CD4-positive, alpha-beta T cell treated with Interferon gamma for 1 hour (primary cell): Measurements from ENCODE around the gene MAGI2.
"Not testable (repeated sequence)": the region's sequence is repeated elsewhere in the genome, so short reads cannot be mapped to it uniquely, and the experiment has no call there.

Experiments
- DNase-seq: peaks from one replicate; pipeline ENCODE4 v3.0.0-alpha.2; 2020

The MAGI2 gene

DNA sequence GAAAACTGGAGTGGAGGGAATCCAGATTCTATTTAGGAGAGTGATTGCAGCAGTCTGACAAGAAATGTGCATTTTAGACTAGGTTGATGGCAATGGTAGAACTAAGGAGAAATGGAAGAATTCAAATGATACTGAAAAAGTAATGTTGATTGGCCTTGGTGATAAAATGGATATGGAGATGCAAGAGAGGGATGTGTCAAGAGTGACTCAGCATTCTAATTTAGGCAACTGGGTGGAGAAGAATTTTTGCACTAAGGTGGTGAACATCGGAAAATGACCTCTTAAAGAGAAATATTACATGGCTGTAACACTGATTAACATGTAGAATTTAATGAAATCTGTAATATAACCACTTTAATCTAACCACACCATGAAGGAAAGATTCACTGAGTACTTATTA lies 848.3 kb downstream of the MAGI2 start:
- no peak for DNase-seq

DNA sequence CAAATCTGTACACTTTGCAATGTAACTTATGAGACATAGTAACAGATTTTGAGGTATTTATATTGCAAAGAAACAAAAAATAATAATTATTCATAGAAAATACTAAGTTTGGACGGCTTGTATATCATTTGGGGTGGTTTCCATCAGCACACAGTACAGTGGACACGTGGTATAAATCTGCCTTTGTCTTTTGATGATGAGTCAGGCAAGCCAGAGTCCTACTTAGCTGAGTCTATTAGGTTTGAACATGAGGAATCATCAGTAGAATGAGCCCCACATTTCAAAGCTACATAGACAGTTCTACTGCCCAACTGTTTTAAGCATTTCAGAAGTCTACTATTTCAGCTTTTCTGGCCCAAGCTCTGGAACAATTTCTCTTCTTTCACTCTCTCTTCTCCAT lies 851.7 kb downstream of the MAGI2 start:
- no peak for DNase-seq

DNA sequence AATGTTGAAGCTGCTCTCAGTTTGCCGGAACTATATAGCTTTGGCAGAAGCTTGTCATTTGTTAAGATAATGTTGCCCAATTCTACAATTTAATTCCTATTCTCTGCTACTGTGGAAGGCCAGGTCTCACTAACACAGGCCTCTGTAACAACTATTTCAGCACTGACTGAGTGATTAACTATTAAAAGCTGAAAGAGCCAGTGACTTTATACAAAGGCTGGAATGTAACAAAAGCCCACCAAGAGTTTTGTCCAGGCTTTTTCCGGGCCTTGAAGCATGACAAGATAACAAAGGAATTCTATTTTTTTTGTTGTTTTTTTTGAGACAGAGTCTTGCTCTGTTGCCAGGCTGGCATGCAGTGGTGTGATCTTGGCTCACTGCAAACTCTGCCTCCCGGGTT lies 859.3 kb downstream of the MAGI2 start:
- DNase-seq = no peak

DNA sequence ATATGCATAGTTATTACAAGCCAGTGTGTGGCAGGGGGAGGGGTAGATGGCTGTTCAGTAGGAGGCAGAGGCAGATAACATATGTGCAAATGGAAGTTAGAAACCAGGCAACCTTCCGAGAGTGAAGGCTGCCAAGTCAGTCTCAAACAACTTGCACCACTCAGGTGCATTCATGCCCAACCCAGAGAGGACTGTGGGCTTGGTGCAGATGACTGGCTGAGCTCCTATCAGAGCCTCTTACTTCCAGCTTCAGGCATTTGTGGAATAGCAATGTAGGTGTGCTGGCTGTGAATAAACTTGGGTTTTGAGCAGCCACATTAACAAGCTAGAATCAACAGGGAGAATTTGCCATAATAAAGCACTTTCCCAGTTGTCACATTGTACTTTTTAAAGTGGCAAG lies 865.1 kb downstream of the MAGI2 start:
- DNase-seq = no peak

DNA sequence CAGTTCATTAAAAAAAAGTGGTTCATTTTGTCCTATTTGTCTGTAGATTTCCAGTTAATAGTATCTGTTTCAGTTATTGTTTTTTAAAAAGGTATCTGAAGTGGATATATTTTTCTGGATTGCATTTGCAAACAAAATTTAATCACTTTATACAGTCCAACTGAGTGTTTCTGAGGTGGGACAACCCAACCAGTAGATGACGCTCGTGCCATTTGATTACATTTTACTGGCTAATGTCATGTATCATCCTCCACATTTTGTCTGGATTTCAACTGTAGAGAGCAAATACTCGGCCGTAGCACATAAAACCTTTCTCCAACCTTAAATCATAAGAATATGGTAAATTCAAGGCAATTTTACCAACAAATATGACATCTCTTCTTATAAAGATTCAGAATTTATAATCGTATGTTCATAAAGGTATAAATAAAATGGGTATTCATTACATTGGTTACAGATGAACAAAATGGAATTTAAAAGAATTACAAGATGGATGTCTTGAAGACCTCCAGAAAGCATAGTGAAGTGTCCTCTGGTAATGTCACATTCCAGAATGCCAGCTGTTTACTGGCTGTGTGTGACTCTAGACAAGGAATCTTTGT lies 865.9 kb downstream of the MAGI2 start:
- no peak for DNase-seq

DNA sequence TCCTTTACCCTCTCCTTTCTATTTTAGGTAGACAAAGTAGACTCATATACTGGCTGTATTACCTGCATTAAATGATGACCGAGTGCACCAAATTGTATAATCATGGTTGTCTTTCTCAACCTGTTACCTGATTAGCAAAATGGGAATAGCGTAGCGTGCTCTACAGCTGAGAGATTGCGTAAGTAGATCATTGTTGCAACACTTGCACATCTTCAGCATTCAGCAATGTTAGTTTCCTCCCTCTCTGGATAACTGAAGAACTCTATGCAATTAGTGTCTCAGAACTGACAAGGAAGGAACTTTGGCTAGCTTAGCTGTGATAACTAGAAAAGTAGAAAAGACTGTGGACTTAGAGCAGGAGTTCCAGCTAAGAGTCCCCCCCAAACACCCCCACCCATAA lies 867.5 kb downstream of the MAGI2 start:
- DNase-seq = no peak

DNA sequence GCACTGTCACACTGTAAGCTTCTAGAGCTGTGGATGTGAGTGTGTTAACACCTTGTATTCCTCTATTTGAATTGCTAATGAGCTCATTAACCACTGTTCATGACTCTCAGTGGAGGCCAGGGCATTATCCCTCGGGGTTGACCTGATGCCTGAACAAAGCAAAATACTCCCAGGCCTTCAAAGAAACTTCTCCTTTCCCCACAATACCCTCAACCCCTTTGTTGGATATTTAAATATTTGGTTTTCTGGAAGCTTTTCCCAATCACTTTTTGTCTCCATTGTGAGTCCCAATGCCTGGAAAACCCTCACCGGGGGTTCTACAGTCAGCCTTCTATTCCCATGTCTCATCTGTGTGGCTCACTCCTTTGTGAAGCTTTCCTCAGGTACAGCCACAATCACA lies 874.8 kb downstream of the MAGI2 start:
- no peak for DNase-seq

DNA sequence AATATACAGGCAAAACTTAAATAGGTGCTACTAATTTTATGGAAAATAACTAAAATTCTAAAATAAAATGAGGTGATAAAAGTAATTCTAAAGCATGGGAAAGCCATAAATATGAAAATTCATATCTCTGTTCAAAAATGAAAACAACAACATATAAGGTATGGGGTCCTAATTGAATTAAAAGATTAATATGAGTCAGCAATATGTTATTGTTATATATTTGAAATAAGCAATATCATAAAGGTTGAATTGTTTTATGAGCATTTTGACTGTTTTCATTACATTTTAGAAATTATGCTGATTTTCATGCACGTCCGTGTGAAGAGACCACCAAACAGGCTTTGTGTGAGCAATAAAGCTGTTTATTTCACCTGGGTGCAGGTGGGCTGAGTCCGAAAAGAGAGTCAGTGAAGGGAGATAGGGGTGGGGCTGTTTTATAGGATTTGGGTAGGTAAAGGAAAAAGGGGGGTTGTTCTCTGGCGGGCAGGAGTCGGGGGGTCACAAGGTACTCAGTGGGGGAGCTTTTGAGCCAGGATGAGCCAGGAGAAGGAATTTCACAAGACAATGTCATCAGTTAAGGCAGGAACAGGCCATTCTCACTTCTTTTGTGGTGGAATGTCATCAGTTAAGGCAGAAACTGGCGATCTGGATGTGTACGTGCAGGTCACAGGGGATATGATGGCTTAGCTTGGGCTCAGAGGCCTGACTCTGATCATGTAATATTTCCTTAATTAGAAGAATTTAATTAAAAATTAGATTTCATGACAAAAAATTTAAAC lies 876.1 kb downstream of the MAGI2 start:
- DNase-seq = not testable (repeated sequence)

DNA sequence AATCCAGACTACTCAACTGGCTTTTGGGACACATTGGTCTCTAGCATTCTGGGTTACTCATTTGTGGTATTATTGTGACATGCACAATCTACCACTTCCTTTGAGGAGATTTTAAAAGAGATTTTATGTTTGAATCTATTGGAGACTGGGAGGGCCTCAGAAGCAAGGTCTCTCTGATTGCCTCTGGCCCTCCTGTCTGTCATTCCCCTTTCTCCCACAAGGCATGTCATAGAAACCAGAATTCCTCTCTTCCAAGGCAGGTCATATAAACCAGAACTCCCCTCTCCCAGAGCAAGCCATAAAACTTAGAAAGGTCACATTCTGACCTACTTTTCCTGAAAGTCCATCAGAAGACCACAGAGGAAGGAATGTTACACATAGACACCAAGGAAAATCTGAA lies 877.2 kb downstream of the MAGI2 start:
- no peak for DNase-seq

DNA sequence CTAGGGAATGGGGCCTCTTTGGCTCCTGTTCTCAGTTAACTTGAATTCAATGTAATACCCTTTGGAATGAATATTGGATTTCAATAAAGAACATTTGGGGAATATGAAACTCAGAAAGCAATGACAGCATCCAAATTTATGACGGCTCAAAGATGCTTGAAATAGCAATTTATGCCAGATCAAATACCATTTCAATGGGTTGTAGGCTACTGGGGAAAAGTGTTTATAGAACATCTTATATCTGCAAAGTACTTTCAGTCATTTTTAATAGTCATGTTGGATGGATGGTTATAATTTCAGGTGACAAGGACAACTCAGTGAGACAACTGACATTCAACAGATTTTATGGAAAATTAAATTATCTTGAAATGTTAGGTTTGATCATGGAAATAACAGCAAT lies 882.2 kb downstream of the MAGI2 start:
- no peak for DNase-seq

DNA sequence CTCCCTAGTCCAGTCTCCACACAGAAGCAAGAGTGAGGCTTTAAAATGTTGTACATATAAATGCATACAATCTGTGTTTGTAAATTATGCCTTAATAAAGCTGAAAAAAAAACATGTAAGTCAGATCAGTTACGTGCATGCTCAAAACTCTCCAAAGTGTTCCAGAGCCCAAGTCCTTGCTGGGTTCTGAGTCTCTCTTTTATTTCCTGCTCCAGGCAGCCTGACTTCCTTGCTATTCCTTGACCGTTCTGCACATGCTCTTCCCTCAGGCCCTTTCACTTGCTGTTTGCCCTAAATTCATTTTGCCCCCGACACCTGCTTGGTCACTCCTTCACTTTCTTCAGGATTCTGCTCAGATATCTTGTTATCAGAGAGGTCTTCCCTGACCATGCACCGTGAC lies 884.8 kb downstream of the MAGI2 start:
- no peak for DNase-seq

DNA sequence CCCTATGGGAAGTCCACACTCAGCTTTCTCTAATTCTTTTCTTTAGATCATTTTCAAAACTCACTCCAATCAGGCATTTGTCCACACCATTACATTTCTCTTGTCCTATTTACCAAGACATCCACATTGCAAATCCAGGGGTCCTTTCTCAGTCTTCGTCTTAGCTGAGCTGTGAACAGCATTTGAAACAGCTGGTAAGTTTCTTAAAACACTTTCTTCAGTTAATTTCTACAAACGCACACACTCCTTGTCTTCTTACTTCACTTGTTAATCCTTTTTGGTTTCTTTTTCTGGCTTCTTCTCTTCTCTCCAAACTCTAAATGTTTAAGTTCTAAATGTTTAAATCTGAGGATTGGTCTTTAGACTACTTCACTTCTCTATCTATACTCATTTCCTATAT lies 885.6 kb downstream of the MAGI2 start:
- DNase-seq = no peak

DNA sequence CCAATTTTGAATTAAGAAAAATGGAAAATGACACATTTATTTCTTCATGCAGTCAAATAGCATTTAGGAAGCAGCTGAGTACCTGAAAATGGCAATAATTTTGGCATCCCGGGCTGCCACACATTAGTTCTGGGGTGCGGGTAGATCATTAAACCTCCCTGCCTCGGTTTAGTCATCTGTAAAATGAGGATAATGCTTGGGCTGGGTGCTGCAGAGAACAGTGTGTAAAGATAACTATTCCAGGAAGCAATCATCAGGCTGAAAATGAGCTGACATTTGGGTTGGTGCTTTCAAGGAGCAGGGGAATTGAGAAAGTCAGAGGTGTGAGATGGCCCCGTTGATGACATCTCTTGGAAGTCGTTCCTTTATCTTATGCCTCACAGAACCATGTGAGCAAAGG lies 887.7 kb downstream of the MAGI2 start:
- DNase-seq = no peak

DNA sequence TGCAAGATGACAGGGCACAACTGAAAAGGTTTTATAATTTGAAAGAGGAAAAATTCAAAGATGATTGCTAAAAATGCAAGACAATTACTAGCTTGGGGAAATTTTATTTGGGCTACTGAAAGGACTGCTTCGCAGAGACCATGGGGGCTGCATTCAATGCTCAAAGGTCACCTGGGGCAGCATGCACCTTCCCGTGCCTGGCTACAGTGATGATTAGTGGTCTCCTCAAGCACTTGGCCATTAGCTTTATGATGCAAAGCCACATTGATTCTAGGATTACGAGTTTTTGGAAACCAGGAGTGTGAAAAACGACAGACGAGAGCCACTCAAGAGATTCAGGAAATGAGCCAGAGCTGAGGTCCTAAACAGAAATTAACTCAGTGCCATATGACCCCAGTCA lies 890.3 kb downstream of the MAGI2 start:
- no peak for DNase-seq

DNA sequence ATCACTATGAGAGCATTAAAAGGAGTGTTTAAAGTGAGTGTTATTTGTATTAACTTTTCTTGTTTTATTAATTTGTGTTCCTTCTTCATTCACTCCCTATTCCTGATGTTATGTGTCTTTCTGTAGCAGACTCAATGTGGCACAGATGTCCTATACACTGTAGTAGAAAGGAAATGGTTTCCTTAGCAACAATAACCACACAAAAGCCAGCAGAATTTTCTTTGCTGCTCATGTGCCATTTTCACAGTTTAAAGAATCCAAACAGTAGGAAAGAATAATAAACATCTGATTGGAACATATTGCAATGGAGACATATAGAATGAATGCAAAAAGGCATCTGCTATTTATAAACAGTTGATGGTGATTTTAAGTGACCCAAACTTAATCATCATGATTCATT lies 891.3 kb downstream of the MAGI2 start:
- no peak for DNase-seq

DNA sequence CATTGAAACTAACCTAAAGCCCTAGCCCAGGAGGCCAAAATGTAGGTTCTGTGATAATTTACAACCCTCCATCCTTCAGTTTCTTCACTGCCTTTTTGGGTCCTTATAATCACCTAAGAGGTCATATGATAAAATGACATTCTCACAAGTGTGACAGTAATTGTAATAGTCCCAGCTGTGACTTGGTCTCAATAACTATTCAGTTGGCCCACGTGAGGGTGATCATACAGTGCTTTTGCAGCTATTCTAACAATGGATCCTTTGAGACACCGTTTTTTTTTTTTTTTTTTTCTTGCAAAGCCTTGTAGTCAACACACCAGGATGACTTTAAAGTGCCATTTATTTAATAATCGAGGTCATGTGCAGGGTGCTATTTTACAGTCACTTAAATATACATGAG lies 894.9 kb downstream of the MAGI2 start:
- DNase-seq = no peak

DNA sequence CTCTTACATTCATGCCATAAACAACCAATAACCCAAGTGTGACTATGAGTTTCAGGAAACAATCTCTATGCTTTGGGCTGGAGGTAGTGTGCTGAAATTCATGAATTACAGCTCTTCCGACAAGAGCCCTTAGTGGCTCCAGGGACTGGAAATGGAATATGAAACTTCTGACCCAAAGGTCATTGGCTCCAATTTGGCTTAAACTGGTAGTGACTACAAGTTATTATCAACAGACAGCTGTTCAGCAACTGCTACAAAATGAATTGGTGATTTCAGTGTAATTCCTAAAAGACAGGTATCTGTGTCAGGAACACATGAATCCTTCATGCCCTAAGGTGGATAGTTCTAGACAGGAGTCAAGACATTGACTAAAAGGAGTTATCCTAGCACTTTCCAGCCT lies 909.5 kb downstream of the MAGI2 start:
- DNase-seq = no peak

DNA sequence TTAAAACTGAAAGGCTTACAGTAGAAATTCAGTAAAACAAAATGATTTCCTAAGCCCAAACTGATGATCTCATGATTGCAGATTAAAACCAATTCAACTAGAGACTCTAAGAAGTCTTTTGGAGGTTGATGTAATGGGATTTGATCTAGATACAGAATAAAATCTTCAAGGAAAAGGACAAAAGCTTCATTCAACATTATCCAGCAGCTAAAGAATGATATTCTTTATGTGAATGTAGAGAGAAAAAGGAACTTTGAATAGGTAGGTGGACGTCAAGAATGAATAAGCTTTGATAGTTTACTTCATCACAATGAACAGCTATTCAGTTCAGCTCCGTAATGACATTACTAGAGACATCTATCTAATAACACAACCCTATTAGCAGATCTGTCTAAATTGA lies 910.5 kb downstream of the MAGI2 start:
- no peak for DNase-seq

DNA sequence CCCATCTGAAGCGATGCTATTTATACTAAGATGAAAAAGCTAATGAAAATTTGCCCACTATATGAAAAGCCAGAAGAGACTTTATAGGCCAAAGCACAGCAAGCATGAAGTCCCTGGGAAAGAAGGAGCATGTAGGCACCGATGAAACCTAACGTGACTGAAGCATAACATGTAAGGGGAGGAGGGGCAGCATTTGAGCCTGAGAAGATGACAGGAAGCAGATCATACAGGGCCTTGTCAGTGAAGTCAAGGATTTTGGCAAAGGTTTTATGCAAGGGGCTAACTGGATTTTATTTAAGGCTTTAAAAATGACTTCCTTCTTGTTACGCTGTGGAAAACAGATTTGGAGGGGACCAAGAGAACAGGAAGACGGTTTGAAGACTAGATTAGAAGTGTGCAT lies 910.9 kb downstream of the MAGI2 start:
- no peak for DNase-seq

DNA sequence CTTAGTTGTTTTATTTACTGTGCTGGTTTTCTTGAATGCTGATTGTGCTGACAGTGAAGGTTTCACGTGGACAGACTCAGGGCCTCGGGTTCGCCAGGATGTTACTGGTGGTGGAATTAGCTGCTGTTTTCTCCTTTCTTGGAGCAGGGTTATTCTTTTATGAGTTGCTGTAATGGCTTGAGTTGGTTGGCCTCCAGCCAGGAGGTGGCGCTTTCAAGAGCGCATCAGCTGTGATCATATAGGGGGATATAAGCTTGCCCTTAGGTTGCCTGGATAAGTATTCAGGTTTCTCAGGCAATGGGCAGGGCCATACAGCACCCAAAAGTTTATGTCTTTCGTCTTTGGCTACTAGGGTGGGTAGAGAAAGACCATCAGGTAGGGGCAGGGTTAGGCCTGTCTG lies 913.6 kb downstream of the MAGI2 start:
- no peak for DNase-seq

DNA sequence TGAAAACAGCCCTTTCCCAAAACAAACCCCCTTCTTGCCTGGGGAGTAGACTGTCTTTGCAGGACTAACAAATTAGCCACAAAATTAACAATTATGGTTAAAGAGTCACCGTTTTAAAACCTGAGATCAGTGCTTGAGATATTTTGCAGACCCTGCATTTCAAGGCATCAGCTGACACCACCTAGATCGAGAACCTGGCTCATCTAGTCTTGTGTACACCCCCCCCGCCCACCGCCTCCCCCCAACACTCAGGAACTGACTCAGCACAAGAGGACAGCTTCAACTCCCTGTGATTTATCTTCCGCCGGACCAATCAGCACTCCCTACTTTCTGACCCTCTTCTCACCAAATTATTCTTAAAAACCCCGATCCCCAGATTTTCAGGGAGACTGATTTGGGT lies 917.8 kb downstream of the MAGI2 start:
- no peak for DNase-seq

DNA sequence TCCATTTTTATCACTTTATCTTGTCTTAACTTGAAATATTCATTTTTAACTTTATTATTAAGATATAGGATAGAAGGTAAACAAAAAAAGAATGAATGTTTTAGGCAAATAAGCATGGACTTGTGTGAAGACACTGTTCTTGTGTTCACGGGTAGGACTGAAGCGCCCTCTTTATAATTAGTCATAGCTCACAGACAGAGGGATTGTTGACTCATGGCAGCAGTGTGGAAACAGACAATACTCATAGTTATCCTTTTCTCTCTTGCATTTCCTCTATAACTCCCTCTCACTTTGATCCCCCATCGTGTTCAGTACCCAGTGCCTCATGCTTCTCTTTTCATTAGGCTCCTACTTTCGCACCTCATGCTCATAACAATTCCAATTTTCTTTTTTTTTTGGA lies 923.1 kb downstream of the MAGI2 start:
- DNase-seq = no peak

DNA sequence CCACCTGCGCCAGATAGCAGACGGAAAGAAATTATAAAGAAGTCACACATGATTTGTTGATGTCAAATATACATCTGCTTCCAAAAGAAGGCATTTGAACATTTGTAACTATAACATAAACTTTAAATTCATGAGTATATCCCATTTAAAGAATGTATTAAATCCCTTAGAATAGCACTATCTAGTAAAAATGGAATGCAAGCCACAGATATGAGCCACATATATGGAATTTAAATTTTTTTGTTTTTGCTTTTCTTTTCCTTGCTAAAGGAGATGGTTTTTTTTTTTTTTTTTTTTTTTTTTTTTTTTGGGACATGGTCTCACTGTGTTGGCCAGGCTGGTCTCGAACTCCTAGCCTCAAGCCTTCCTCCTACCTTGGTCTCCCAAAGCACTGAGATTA lies 924.1 kb downstream of the MAGI2 start:
- no peak for DNase-seq

DNA sequence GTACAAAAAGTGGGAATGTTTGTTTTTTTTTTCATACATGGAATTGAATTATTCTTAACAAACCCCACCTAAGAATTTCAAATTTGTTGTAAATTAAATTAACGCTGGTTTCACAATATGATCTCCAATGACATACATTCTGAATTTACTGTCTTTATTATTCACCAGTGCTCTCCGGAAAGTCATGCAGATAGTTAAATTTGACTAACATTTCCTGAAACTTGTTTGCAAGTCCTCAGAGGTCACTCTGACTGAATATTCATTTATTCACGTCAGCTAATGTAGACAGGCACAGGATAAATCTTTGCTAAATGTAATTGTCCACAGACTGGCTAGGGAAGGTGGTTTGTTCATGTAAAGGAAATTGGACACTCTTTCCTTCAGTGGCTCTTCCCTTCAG lies 924.5 kb downstream of the MAGI2 start:
- DNase-seq = no peak

DNA sequence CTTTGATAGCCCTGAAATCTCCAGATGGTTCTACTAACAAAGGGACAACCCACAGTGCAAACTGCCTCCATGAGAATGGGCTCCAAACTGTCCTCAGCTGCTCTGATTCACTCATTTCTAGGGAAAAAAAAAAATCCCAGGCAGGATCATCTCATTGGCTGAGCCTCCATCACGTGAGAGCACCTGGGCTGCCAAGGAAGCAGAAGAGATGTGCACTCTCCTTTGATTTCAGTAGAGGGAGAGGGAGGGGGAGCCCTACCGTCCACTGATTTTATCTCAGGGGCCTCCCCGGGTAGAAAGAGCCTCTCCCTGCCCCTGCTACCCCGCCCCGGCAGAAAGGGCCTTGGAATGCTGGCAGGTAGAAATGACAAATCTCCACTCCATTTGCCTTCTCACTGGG lies 929.5 kb downstream of the MAGI2 start:
- no peak for DNase-seq
